Astrocyte (in vitro differentiated cells and primary cell): ENCODE results near the gene ASH1L. TPM values are rescaled to one million over a fixed set of nuclear protein-coding genes. Genes with fewer than 3 reads are reported as not detected.

Source experiments
- DNase-seq: peaks from one replicate; pipeline ENCODE4 v3.0.0-alpha.2; 2010; ENCODE audit warnings: low read depth
- FAIRE-seq: peaks from 2 replicates; lab custom pipeline; 2011; peaks lifted over from hg19 to GRCh38; lab: Jason Lieb, UNC
- H2AFZ ChIP-seq: 2 replicates; pipeline ENCODE4 v1.6.0; 2012; ENCODE audit warnings: low read depth, low read length, inconsistent platforms
- H3K27ac ChIP-seq: 2 replicates; pipeline ENCODE4 v1.5.1; 2011; ENCODE audit warnings: low read depth, low read length, inconsistent platforms
- H3K27me3 ChIP-seq: 2 replicates; pipeline ENCODE4 v1.6.0; 2011; ENCODE audit warnings: low read length, inconsistent platforms; ENCODE audit not compliant: insufficient read depth
- H3K36me3 ChIP-seq: 2 replicates; pipeline ENCODE4 v1.5.1; 2011; ENCODE audit warnings: low read length, inconsistent platforms; ENCODE audit not compliant: insufficient read depth
- H3K4me1 ChIP-seq: 2 replicates; pipeline ENCODE4 v1.5.1; 2011; ENCODE audit warnings: low read length, inconsistent platforms; ENCODE audit not compliant: insufficient read depth
- H3K4me2 ChIP-seq: 2 replicates; pipeline ENCODE4 v1.6.0; 2012; ENCODE audit warnings: low read length, inconsistent platforms
- H3K4me3 ChIP-seq: 2 replicates; pipeline ENCODE4 v1.5.1; 2011; ENCODE audit warnings: low read depth, mild to moderate bottlenecking, low read length, inconsistent platforms; ENCODE audit not compliant: insufficient read depth
- H3K79me2 ChIP-seq: 2 replicates; pipeline ENCODE4 v1.6.0; 2012; ENCODE audit warnings: mild to moderate bottlenecking, low read length, inconsistent platforms; ENCODE audit not compliant: insufficient read depth
- H3K9ac ChIP-seq: 2 replicates; pipeline ENCODE4 v1.6.0; 2012; ENCODE audit warnings: mild to moderate bottlenecking, low read length, inconsistent platforms
- H3K9me3 ChIP-seq: 2 replicates; pipeline ENCODE4 v1.5.1; 2012; ENCODE audit warnings: low read depth, mild to moderate bottlenecking, low read length, inconsistent platforms; ENCODE audit not compliant: insufficient read depth
- H4K20me1 ChIP-seq: 2 replicates; pipeline ENCODE4 v1.6.0; 2012; ENCODE audit warnings: low read length, inconsistent platforms; ENCODE audit not compliant: insufficient read depth
- H3K27ac Mint-ChIP-seq: one replicate; pipeline ENCODE4 v1.8.0; 2021; ENCODE audit warnings: mild to moderate bottlenecking, mixed read lengths; ENCODE audit not compliant: unreplicated experiment
- H3K27me3 Mint-ChIP-seq: one replicate; pipeline ENCODE4 v1.8.0; 2021; ENCODE audit warnings: low read depth, mixed read lengths; ENCODE audit not compliant: unreplicated experiment
- H3K36me3 Mint-ChIP-seq: one replicate; pipeline ENCODE4 v1.8.0; 2021; ENCODE audit warnings: low read depth, mixed read lengths; ENCODE audit not compliant: unreplicated experiment
- H3K4me1 Mint-ChIP-seq: one replicate; pipeline ENCODE4 v1.8.0; 2021; ENCODE audit warnings: low read depth, mixed read lengths; ENCODE audit not compliant: unreplicated experiment
- H3K4me3 Mint-ChIP-seq: one replicate; pipeline ENCODE4 v1.8.0; 2021; ENCODE audit warnings: mild to moderate bottlenecking, moderate library complexity, mixed read lengths; ENCODE audit not compliant: unreplicated experiment
- H3K9me3 Mint-ChIP-seq: one replicate; pipeline ENCODE4 v1.8.0; 2021; ENCODE audit warnings: mild to moderate bottlenecking, mixed read lengths; ENCODE audit not compliant: unreplicated experiment
- CTCF ChIP-seq: IDR thresholded peaks from 2 replicates; pipeline ENCODE4 v1.5.1; 2011; ENCODE audit warnings: low read depth, mild to moderate bottlenecking, inconsistent platforms, low read length, moderate library complexity; ENCODE audit not compliant: insufficient read depth
- EZH2 ChIP-seq: IDR thresholded peaks from 2 replicates; pipeline ENCODE4 v1.6.1; 2012; ENCODE audit warnings: mild to moderate bottlenecking, low read length, inconsistent platforms; ENCODE audit not compliant: insufficient read depth
- total RNA-seq: library from RNA; stranded (reverse); gene quantifications from 2 replicates; pipeline ENCODE4 v1.2.1, GENCODE V29; 2021

ASH1L gene
- total RNA-seq, 1 donor from 2014 or later, result 31.1 TPM

GRCh38 chr1:155300553-155301329, 261.9 kb downstream of the ASH1L start:
- H3K9me3 ChIP-seq, result no peaks in the 10 kb centered on the region
- Mint-ChIP-seq H3K36me3 (no peaks in the 10 kb centered on the region), H3K4me3 (no peak overlapping the region), H3K27ac (no peak overlapping the region), H3K9me3 (peaks cover 3% of the 10 kb centered on the region), H3K27me3 (peaks cover 28% of the 10 kb centered on the region), H3K4me1 (peaks cover under 1% of the 10 kb centered on the region)
- no peaks in the 10 kb centered on the region for H3K36me3 ChIP-seq
- no peak overlapping the region for H3K9ac ChIP-seq
- no peak overlapping the region for H3K27ac ChIP-seq
- H3K4me2 ChIP-seq, result no peak overlapping the region
- FAIRE-seq (no peak), DNase-seq (no peak)
- TF ChIP-seq CTCF (no peak), EZH2 (no peak)
- H3K4me1 ChIP-seq, result no peaks in the 10 kb centered on the region
- no peak overlapping the region for H3K4me3 ChIP-seq
- no peak overlapping the region for H2AFZ ChIP-seq
- H4K20me1 ChIP-seq, result no peaks in the 10 kb centered on the region
- H3K27me3 ChIP-seq, result peaks cover 13% of the 10 kb centered on the region
- no peaks in the 10 kb centered on the region for H3K79me2 ChIP-seq

GRCh38 chr1:155300024-155300423, 262.6 kb downstream of the ASH1L start:
- no peaks in the 10 kb centered on the region for H3K9me3 ChIP-seq
- Mint-ChIP-seq H3K4me1 (no peaks in the 10 kb centered on the region), H3K9me3 (peaks cover 5% of the 10 kb centered on the region), H3K36me3 (peaks cover 2% of the 10 kb centered on the region), H3K4me3 (no peak overlapping the region), H3K27me3 (peaks cover 33% of the 10 kb centered on the region), H3K27ac (no peak overlapping the region)
- H2AFZ ChIP-seq, result no peak overlapping the region
- H4K20me1 ChIP-seq, result no peaks in the 10 kb centered on the region
- no peaks in the 10 kb centered on the region for H3K36me3 ChIP-seq
- H3K4me2 ChIP-seq, result no peak overlapping the region
- FAIRE-seq, result no peak
- H3K4me3 ChIP-seq, result no peak overlapping the region
- no peak overlapping the region for H3K27ac ChIP-seq
- TF ChIP-seq CTCF, result no peak
- no peak for TF ChIP-seq EZH2
- H3K79me2 ChIP-seq, result no peaks in the 10 kb centered on the region
- H3K4me1 ChIP-seq, result no peaks in the 10 kb centered on the region
- H3K9ac ChIP-seq, result no peak overlapping the region
- no peak for DNase-seq
- H3K27me3 ChIP-seq, result peaks cover 21% of the 10 kb centered on the region

GRCh38 chr1:155297384-155297783, 265.2 kb downstream of the ASH1L start:
- Mint-ChIP-seq H3K27ac (no peak overlapping the region), H3K36me3 (peaks cover 7% of the 10 kb centered on the region), H3K9me3 (peaks cover 3% of the 10 kb centered on the region), H3K27me3 (peaks cover 55% of the 10 kb centered on the region), H3K4me3 (peak overlapping the region; percentile 17), H3K4me1 (no peaks in the 10 kb centered on the region)
- Histone ChIP-seq H3K4me1 (no peaks in the 10 kb centered on the region), H2AFZ (no peak overlapping the region), H3K79me2 (no peaks in the 10 kb centered on the region), H3K4me2 (no peak overlapping the region), H3K9ac (no peak overlapping the region), H4K20me1 (no peaks in the 10 kb centered on the region), H3K9me3 (peaks cover 3% of the 10 kb centered on the region), H3K4me3 (no peak overlapping the region), H3K27ac (no peak overlapping the region), H3K27me3 (peaks cover 37% of the 10 kb centered on the region), H3K36me3 (no peaks in the 10 kb centered on the region)
- TF ChIP-seq CTCF (no peak), EZH2 (no peak)
- FAIRE-seq (no peak), DNase-seq (no peak)
